ENCODE measurements around the gene KCMF1. TPM values are rescaled to one million over a fixed set of nuclear protein-coding genes. Genes with fewer than 3 reads are reported as not detected.

Gene KCMF1
- polyA plus RNA-seq, 1 of the 3 experiments (the other 2 are of a cell fraction) = 37.0 TPM

- Histone ChIP-seq H4K20me1 (ENCODE audit: insufficient read depth) (peaks cover 59% of the 10 kb centered on the region), H2AFZ (ENCODE audit: low read depth) (no peak overlapping the region), H3K27me3 (ENCODE audit: insufficient read depth) (no peaks in the 10 kb centered on the region), H3K4me3 (ENCODE audit: low read depth in 2 of 2, low read length in 1 of 2) (peak overlapping the region; percentile 82 to 99; a peak in 3 of 4 replicates), H3K36me3 (replicated peaks in 1 of 2; ENCODE audit: control insufficient read depth in 1 of 2, insufficient read depth in 2 of 2, low read length in 1 of 2) (peaks cover 0 to 18% of the 10 kb centered on the region in 2 experiments), H3F3A (replicated peaks; ENCODE audit: insufficient read depth) (peaks cover 35% of the 10 kb centered on the region), H3K79me2 (ENCODE audit: insufficient read depth) (peaks cover 86% of the 10 kb centered on the region), H3K4me1 (ENCODE audit: control insufficient read depth in 1 of 2, insufficient read depth in 2 of 2, low read depth in 1 of 2, low read length in 1 of 2) (peaks cover 10 to 12% of the 10 kb centered on the region in 2 experiments; a peak in 3 of 4 replicates), H3K9me3 (no peaks in the 10 kb centered on the region), H3K9me2 (no peaks in the 10 kb centered on the region), H3K4me2 (peak overlapping the region; percentile 97), H3K27ac (ENCODE audit: low read depth in 2 of 2, low read length in 1 of 2) (peak overlapping the region; percentile 19 to 88; a peak in 3 of 4 replicates), H3K9ac (peak overlapping the region; percentile 98; the same call in 1 of the 2 replicates)
- ChIA-PET POLR2A (no interaction called here), CTCF (no interaction called here)
- TF ChIP-seq POLR2AphosphoS5 (IDR thresholded peaks at IDR 0.05; ENCODE audit: low read depth, low read length) (no peak), CTCF (IDR thresholded peaks at IDR 0.05) (no peak), JUND (IDR thresholded peaks at IDR 0.05) (no peak), MAX (IDR thresholded peaks at IDR 0.05; ENCODE audit: low read depth) (no peak), TEAD4 (IDR thresholded peaks at IDR 0.05; ENCODE audit: borderline replicate concordance, insufficient read depth) (no peak), FOXJ3 (CRISPR knock-in tag; IDR thresholded peaks at IDR 0.05) (no peak), RAD21 (IDR thresholded peaks at IDR 0.05; ENCODE audit: low read length) (no peak), IRF3 (IDR thresholded peaks at IDR 0.05; ENCODE audit: low read depth, low read length) (no peak), REST (IDR thresholded peaks at IDR 0.05; ENCODE audit: low read depth, low read length) (no peak), FOXM1 (IDR thresholded peaks at IDR 0.05; ENCODE audit: low read depth) (no peak), CHD2 (IDR thresholded peaks at IDR 0.05; ENCODE audit: low read length, partially characterized antibody) (no peak), RCOR1 (IDR thresholded peaks at IDR 0.05; ENCODE audit: low read length) (no peak), RFX5 (IDR thresholded peaks at IDR 0.05; ENCODE audit: low read length) (no peak)
- 44% methylated on average over 4 of the region's 4 CpGs for WGBS (ENCODE audit: low lambda C conversion rate)
- DNase-seq = no peak
Observed at GRCh38 chr2:84972932-84973331, 2.0 kb downstream of the KCMF1 start.
